Measurements from ENCODE around the gene TSPAN15. TPM values are rescaled to one million over a fixed set of nuclear protein-coding genes. Genes with fewer than 3 reads are reported as not detected.

TSPAN15 gene
- total and polyA plus RNA-seq, 2 of the 4 experiments (the other 2 are of a cell fraction), result 0.48 TPM; not detected in 1

DNA sequence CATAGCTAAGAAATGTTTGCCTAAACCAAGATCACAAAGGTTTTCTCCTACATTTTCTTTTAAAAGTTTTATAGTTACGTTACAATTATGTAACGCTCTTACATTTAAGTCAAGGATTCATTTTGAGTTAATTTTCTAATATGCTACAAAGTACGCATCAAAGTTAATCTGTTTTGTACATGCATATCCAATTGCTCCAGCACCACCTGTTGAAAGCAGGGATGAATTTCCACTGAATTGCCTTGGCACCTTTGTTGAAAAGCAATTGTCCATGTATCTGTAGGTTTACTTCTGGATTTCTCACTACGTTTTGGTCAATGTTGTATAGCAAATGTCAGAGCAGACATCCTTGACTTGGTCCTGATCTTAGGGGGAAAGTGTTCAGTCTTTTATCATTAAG lies 62.4 kb downstream of the TSPAN15 start:
- H3K79me1 ChIP-seq (ENCODE audit: low read depth in 1 of 2, low read length in 2 of 2), result no peaks in the 10 kb centered on the region
- DNase-seq, result no peak
- H3K9ac ChIP-seq (ENCODE audit: low read depth, low read length), result no peak overlapping the region
- H3K4me2 ChIP-seq (ENCODE audit: low read depth, low read length), result no peak overlapping the region
- ChIA-PET POLR2A (ENCODE audit: unreplicated experiment) (no interaction called here), CTCF (interaction anchor here (2.8 kb wide), 1 partner anchor 124 kb away, joined by 24 read pairs; no protein-coding TSS in a partner anchor)
- H4K8ac ChIP-seq (ENCODE audit: low read depth in 2 of 2, low read length in 2 of 2), result no peak overlapping the region
- H3K9me3 ChIP-seq (ENCODE audit: control insufficient read depth, insufficient read depth, low read length), result no peaks in the 10 kb centered on the region
- H4K5ac ChIP-seq (ENCODE audit: low read depth, low read length), result no peak overlapping the region
- in situ Hi-C loops (cut with MboI; ENCODE audit: low sequenced_read_pairs) (loop anchor here (25.0 kb wide), 1 partner anchor 399 kb away; no protein-coding TSS in a partner anchor), intact Hi-C loops (cut with micrococcal nuclease) (loop anchor here (10.0 kb wide), 1 partner anchor 401 kb away; no protein-coding TSS in a partner anchor), dilution Hi-C loops (cut with HindIII; ENCODE audit: low sequenced_read_pairs, unreplicated experiment) (no loop called here)
- no peak overlapping the region for H2AFZ ChIP-seq (replicated peaks; ENCODE audit: low read length, poor library complexity)
- ATAC-seq (ENCODE audit: low read depth), result no peak
- no TSS peak for BruUV-seq (replicated peaks)
- TF ChIP-seq RFX5 (IDR thresholded peaks at IDR 0.05; ENCODE audit: low read depth, low read length) (no peak), POLR2A (IDR thresholded peaks at IDR 0.05; ENCODE audit: low read depth, low read length) (no peak), MAFK (IDR thresholded peaks at IDR 0.05; ENCODE audit: low read depth, low read length) (no peak), NFE2L2 (IDR thresholded peaks at IDR 0.05; ENCODE audit: low read depth, low read length) (no peak), RCOR1 (IDR thresholded peaks at IDR 0.05; ENCODE audit: insufficient replicate concordance, low read length) (no peak), CEBPB (IDR thresholded peaks at IDR 0.05; ENCODE audit: low read depth, low read length) (no peak), RAD21 (IDR thresholded peaks at IDR 0.05; ENCODE audit: low read length) (no peak), BHLHE40 (IDR thresholded peaks at IDR 0.05; ENCODE audit: low read depth, low read length) (no peak), MXI1 (IDR thresholded peaks at IDR 0.05; ENCODE audit: borderline replicate concordance, low read depth, low read length) (no peak), MAZ (IDR thresholded peaks at IDR 0.05; ENCODE audit: borderline replicate concordance, low read depth, low read length) (no peak)
- TF ChIP-seq, protein P1, sequence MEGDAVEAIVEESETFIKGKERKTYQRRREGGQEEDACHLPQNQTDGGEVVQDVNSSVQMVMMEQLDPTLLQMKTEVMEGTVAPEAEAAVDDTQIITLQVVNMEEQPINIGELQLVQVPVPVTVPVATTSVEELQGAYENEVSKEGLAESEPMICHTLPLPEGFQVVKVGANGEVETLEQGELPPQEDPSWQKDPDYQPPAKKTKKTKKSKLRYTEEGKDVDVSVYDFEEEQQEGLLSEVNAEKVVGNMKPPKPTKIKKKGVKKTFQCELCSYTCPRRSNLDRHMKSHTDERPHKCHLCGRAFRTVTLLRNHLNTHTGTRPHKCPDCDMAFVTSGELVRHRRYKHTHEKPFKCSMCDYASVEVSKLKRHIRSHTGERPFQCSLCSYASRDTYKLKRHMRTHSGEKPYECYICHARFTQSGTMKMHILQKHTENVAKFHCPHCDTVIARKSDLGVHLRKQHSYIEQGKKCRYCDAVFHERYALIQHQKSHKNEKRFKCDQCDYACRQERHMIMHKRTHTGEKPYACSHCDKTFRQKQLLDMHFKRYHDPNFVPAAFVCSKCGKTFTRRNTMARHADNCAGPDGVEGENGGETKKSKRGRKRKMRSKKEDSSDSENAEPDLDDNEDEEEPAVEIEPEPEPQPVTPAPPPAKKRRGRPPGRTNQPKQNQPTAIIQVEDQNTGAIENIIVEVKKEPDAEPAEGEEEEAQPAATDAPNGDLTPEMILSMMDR (conservative IDR thresholded peaks at IDR 0.05; ENCODE audit: low read depth, low read length), result no peak
- TF ChIP-seq, protein P2, sequence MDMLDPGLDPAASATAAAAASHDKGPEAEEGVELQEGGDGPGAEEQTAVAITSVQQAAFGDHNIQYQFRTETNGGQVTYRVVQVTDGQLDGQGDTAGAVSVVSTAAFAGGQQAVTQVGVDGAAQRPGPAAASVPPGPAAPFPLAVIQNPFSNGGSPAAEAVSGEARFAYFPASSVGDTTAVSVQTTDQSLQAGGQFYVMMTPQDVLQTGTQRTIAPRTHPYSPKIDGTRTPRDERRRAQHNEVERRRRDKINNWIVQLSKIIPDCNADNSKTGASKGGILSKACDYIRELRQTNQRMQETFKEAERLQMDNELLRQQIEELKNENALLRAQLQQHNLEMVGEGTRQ (IDR thresholded peaks at IDR 0.05; ENCODE audit: low read depth, low read length), result no peak
- no peak overlapping the region for H3K23ac ChIP-seq (ENCODE audit: low read depth, low read length)
- H2BK15ac ChIP-seq (ENCODE audit: low read depth, low read length), result no peak overlapping the region
- no peak overlapping the region for H3K14ac ChIP-seq (replicated peaks; ENCODE audit: low read depth, low read length)
- no peaks in the 10 kb centered on the region for H3K36me3 ChIP-seq (ENCODE audit: control insufficient read depth, insufficient read depth, low read length)
- H4K91ac ChIP-seq (ENCODE audit: insufficient read depth, low read depth, low read length), result no peak overlapping the region
- H3K27me3 ChIP-seq (ENCODE audit: control insufficient read depth, insufficient read depth, low read length), result peaks cover 27% of the 10 kb centered on the region
- H2BK120ac ChIP-seq (ENCODE audit: low read depth, low read length), result no peak overlapping the region
- no peak overlapping the region for H3K18ac ChIP-seq (ENCODE audit: low read depth, low read length)
- no peak overlapping the region for H3K56ac ChIP-seq (ENCODE audit: extremely low read depth, insufficient read depth, low read length)
- no peak overlapping the region for H2BK5ac ChIP-seq (ENCODE audit: low read depth, low read length, poor library complexity, severe bottlenecking)
- H3K4me1 ChIP-seq (ENCODE audit: control insufficient read depth, insufficient read depth, low read length), result no peaks in the 10 kb centered on the region
- H4K20me1 ChIP-seq (ENCODE audit: insufficient read depth, low read length), result no peaks in the 10 kb centered on the region
- H2AK5ac ChIP-seq (ENCODE audit: low read depth, low read length), result no peak overlapping the region
- no peak overlapping the region for H3K4ac ChIP-seq (ENCODE audit: low read depth, low read length)
- no peaks in the 10 kb centered on the region for H3K9me1 ChIP-seq (ENCODE audit: insufficient read depth, low read length)
- WGBS, 2 experiments (ENCODE audit: extremely low coverage in 2 of 2, insufficient read length in 1 of 2), result no CpG with 5 or more reads among the region's 4 CpGs
- no peak overlapping the region for H3K27ac ChIP-seq (ENCODE audit: insufficient read depth, low read length)
- H2BK20ac ChIP-seq (ENCODE audit: low read depth, low read length), result no peak overlapping the region
- H2AK9ac ChIP-seq (replicated peaks; ENCODE audit: low read depth, low read length, poor library complexity), result no peak overlapping the region
- no peak overlapping the region for H3K4me3 ChIP-seq (ENCODE audit: insufficient read depth, low read depth, low read length)
